ENCODE measurements around the gene DHRS7B.

Gene DHRS7B

GRCh38 chr17:21089933-21090901 lies 36.5 kb upstream of the DHRS7B start:
- TF ChIP-seq PAX5 (IDR thresholded peaks at IDR 0.05; ENCODE audit: insufficient read depth, low read length, severe bottlenecking) = no peak
- TF ChIP-seq TAF1 (IDR thresholded peaks at IDR 0.05; ENCODE audit: low read depth, low read length) = no peak
- no peak for TF ChIP-seq POLR2AphosphoS5 (IDR thresholded peaks at IDR 0.05; ENCODE audit: low read depth, low read length)
- no peak for TF ChIP-seq SPI1 (IDR thresholded peaks at IDR 0.05; ENCODE audit: low read depth, low read length)
- no peak for TF ChIP-seq POLR2A (IDR thresholded peaks at IDR 0.05; ENCODE audit: low read depth, low read length)
- TF ChIP-seq POU2F2 (IDR thresholded peaks at IDR 0.05; ENCODE audit: low read depth, low read length) = no peak
- FAIRE-seq = no peak
- no peak for DNase-seq (ENCODE audit: insufficient read length, low spot score)

DNA sequence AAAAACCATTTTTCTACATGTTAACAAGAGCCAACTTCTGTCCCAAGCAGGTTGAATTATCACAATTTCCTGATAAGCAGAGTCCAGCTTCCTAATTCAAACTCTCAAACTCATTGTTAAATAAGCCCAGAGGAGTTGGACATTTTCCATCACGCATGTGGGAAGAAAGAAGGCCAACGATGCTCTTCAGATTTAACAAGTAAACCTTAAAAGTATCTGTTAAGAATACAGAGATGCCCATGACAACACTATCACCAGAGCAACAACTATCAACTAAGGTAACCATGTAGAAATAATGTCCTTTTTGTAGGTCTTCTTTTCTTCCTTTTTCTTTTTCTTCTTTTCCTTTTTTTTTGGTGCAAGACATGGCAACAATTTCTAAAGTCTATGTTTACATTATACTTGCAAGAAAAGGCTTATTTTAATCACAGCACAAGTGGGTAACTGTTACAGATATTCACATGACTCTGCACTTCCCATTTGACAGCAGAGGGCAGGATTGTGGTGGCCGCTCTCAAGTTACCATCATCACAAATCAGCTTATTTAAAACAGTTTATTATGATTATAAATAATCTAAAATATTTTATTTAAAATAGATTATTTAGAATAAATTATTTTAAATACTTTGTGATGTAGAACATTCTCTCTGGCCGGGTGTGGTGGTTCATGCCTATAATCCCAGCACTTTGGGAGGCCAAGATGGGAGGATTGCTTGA lies 35.7 kb upstream of the DHRS7B start:
- DNase-seq (ENCODE audit: insufficient read length, low spot score) = no peak
- TF ChIP-seq PAX5 (IDR thresholded peaks at IDR 0.05; ENCODE audit: insufficient read depth, low read length, severe bottlenecking) (no peak), POU2F2 (IDR thresholded peaks at IDR 0.05; ENCODE audit: low read depth, low read length) (no peak), POLR2A (IDR thresholded peaks at IDR 0.05; ENCODE audit: low read depth, low read length) (no peak), SPI1 (IDR thresholded peaks at IDR 0.05; ENCODE audit: low read depth, low read length) (no peak), POLR2AphosphoS5 (IDR thresholded peaks at IDR 0.05; ENCODE audit: low read depth, low read length) (no peak), TAF1 (IDR thresholded peaks at IDR 0.05; ENCODE audit: low read depth, low read length) (no peak)
- no peak for FAIRE-seq

- DNase-seq (ENCODE audit: insufficient read length, low spot score) = no peak
These were observed 32.5 kb upstream of the DHRS7B start for GRCh38 chr17:21094298-21094704.

DNA sequence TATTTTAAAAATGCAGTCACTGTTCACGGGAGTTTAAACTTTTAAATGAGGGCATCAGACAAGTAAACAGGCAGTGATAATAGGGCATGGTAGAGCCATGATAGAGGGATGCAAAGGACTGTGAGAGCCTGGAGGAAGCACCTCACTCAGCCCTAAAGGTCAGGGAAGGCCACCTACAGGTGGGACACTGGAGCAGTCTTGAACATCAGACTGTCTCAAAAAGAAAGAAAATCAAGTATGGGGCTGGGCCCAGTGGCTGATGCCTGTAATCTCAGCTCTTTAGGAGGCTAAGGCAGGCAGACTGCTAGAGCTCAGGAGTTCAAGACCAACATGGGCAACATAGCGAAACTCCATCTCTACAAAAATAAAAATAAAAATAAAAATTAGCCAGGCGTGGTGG lies 31.0 kb upstream of the DHRS7B start:
- FAIRE-seq = no peak
- no peak for DNase-seq (ENCODE audit: insufficient read length, low spot score)
- TF ChIP-seq POLR2A (IDR thresholded peaks at IDR 0.05; ENCODE audit: low read depth, low read length) (no peak), TAF1 (IDR thresholded peaks at IDR 0.05; ENCODE audit: low read depth, low read length) (no peak), POU2F2 (IDR thresholded peaks at IDR 0.05; ENCODE audit: low read depth, low read length) (no peak), POLR2AphosphoS5 (IDR thresholded peaks at IDR 0.05; ENCODE audit: low read depth, low read length) (no peak), SPI1 (IDR thresholded peaks at IDR 0.05; ENCODE audit: low read depth, low read length) (no peak), PAX5 (IDR thresholded peaks at IDR 0.05; ENCODE audit: insufficient read depth, low read length, severe bottlenecking) (no peak)

More at GRCh38 chr17:21094298-21094704, 32.5 kb upstream of the DHRS7B start:
- no peak for FAIRE-seq
- TF ChIP-seq TAF1 (IDR thresholded peaks at IDR 0.05; ENCODE audit: low read depth, low read length) (no peak), POLR2AphosphoS5 (IDR thresholded peaks at IDR 0.05; ENCODE audit: low read depth, low read length) (no peak), POLR2A (IDR thresholded peaks at IDR 0.05; ENCODE audit: low read depth, low read length) (no peak), PAX5 (IDR thresholded peaks at IDR 0.05; ENCODE audit: insufficient read depth, low read length, severe bottlenecking) (no peak), POU2F2 (IDR thresholded peaks at IDR 0.05; ENCODE audit: low read depth, low read length) (no peak)

DNA sequence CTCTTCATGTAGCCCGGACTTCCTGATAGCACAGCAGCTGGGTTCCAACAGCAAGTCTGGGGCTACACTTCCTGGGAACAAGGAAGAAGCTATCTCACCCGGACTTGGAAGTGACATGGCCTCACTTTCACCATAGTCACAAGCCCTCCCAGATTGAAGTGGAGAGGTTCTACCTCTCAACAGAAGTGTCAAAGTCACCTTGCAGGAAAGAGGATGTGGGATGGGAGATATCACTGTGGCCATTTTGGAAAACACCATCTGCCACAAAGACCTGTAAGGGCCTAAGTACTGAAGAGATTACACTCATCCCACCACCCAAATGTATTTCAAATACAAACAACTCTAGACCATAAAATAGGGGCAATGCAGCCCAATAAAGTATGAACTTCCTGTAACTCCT lies 29.9 kb upstream of the DHRS7B start:
- FAIRE-seq = no peak
- no peak for DNase-seq (ENCODE audit: insufficient read length, low spot score)
- TF ChIP-seq SPI1 (IDR thresholded peaks at IDR 0.05; ENCODE audit: low read depth, low read length) (peak; percentile 67), POLR2A (IDR thresholded peaks at IDR 0.05; ENCODE audit: low read depth, low read length) (no peak)

GRCh38 chr17:21098934-21099689 lies 27.7 kb upstream of the DHRS7B start:
- FAIRE-seq (peak; percentile 77), DNase-seq (ENCODE audit: insufficient read length, low spot score) (peak; percentile 82)
- TF ChIP-seq POU2F2 (IDR thresholded peaks at IDR 0.05; ENCODE audit: low read depth, low read length) = peak; percentile 66; the same call in 1 of the 2 replicates
- no peak for TF ChIP-seq POLR2A (IDR thresholded peaks at IDR 0.05; ENCODE audit: low read depth, low read length)

DNA sequence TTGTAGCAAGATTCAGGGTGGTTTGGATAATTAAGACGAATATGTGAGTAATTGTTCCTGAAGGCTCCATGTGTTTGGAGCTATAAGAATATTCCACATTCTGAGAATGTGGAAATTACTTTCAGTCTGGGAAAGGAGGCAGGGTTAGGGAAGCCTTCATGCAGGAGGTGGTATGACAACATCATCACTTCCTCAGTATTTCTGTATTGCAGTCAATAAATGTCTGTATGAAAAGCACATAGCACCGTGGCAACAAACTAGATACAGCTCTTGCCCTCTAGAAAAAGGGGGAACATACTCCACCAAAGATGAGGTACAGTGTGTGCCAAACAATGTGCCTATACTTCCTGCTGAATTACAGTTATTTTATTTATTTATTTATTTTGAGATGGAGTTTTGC lies 26.1 kb upstream of the DHRS7B start:
- no peak for FAIRE-seq
- TF ChIP-seq SPI1 (IDR thresholded peaks at IDR 0.05; ENCODE audit: low read depth, low read length) (no peak), POLR2A (IDR thresholded peaks at IDR 0.05; ENCODE audit: low read depth, low read length) (no peak)
- no peak for DNase-seq (ENCODE audit: insufficient read length, low spot score)

GRCh38 chr17:21104608-21105007 lies 22.2 kb upstream of the DHRS7B start:
- FAIRE-seq = no peak
- TF ChIP-seq POU2F2 (IDR thresholded peaks at IDR 0.05; ENCODE audit: low read depth, low read length) (no peak), POLR2AphosphoS5 (IDR thresholded peaks at IDR 0.05; ENCODE audit: low read depth, low read length) (no peak)
- DNase-seq (ENCODE audit: insufficient read length, low spot score) = no peak

- FAIRE-seq (no peak), DNase-seq (ENCODE audit: insufficient read length, low spot score) (no peak)
- TF ChIP-seq POLR2AphosphoS5 (IDR thresholded peaks at IDR 0.05; ENCODE audit: low read depth, low read length) (no peak), TAF1 (IDR thresholded peaks at IDR 0.05; ENCODE audit: low read depth, low read length) (no peak), SPI1 (IDR thresholded peaks at IDR 0.05; ENCODE audit: low read depth, low read length) (no peak), POLR2A (IDR thresholded peaks at IDR 0.05; ENCODE audit: low read depth, low read length) (no peak), POU2F2 (IDR thresholded peaks at IDR 0.05; ENCODE audit: low read depth, low read length) (no peak), PAX5 (IDR thresholded peaks at IDR 0.05; ENCODE audit: insufficient read depth, low read length, severe bottlenecking) (no peak)
These were observed 21.5 kb upstream of the DHRS7B start for GRCh38 chr17:21105064-21105894.
